ENCODE measurements around the gene HJV.

HJV gene

GRCh38 chr1:145992502-145992936, 29.0 kb downstream of the HJV start:
- Histone ChIP-seq H3K9me3 (ENCODE audit: control insufficient read depth, insufficient read depth, low read depth, low read length) (no peaks in the 10 kb centered on the region), H3K4me3 (ENCODE audit: low read depth, low read length) (no peak overlapping the region), H3K36me3 (ENCODE audit: control insufficient read depth in 2 of 2, insufficient read depth in 1 of 2, low read length in 2 of 2) (peaks cover 5 to 30% of the 10 kb centered on the region in 2 experiments; a peak in 2 of 3 replicates), H3K4me1 (ENCODE audit: control insufficient read depth, insufficient read depth, low read length) (peaks cover 7% of the 10 kb centered on the region; the same call in 1 of the 2 replicates), H3K27ac (ENCODE audit: extremely low read depth, low read depth, low read length) (no peak overlapping the region)
- CTCF ChIA-PET, result interaction anchor here (0.6 to 7.3 kb wide), 6 partner anchors 13 to 102 kb away, joined by 3 to 80 read pairs (median 3); no protein-coding TSS in a partner anchor
- TF ChIP-seq PRDM4 (tag by site-specific recombination; IDR thresholded peaks at IDR 0.05) (no peak), SETDB1 (IDR thresholded peaks at IDR 0.05; ENCODE audit: insufficient read length, low read length) (no peak), ZNF660 (tag by site-specific recombination; IDR thresholded peaks at IDR 0.05) (no peak), ZNF423 (tag by site-specific recombination; IDR thresholded peaks at IDR 0.05) (no peak), KLF9 (tag by site-specific recombination; IDR thresholded peaks at IDR 0.05; ENCODE audit: low read depth) (no peak), ZNF184 (tag by site-specific recombination; IDR thresholded peaks at IDR 0.05) (no peak), ZNF837 (tag by site-specific recombination; IDR thresholded peaks at IDR 0.05) (no peak), ZNF555 (tag by site-specific recombination; conservative IDR thresholded peaks at IDR 0.05) (no peak), KLF16 (tag by site-specific recombination; IDR thresholded peaks at IDR 0.05) (no peak), ZNF629 (tag by site-specific recombination; IDR thresholded peaks at IDR 0.05) (no peak), ZNF140 (tag by site-specific recombination; IDR thresholded peaks at IDR 0.05) (no peak), ZNF830 (tag by site-specific recombination; IDR thresholded peaks at IDR 0.05; ENCODE audit: low read depth) (no peak)
- TF ChIP-seq, protein P1, sequence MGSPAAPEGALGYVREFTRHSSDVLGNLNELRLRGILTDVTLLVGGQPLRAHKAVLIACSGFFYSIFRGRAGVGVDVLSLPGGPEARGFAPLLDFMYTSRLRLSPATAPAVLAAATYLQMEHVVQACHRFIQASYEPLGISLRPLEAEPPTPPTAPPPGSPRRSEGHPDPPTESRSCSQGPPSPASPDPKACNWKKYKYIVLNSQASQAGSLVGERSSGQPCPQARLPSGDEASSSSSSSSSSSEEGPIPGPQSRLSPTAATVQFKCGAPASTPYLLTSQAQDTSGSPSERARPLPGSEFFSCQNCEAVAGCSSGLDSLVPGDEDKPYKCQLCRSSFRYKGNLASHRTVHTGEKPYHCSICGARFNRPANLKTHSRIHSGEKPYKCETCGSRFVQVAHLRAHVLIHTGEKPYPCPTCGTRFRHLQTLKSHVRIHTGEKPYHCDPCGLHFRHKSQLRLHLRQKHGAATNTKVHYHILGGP (tag by site-specific recombination; IDR thresholded peaks at IDR 0.05), result no peak
- POLR2A ChIA-PET, result interaction anchor here (0.6 to 2.2 kb wide), 2 partner anchors 13 to 134 kb away, joined by 3 to 7 read pairs; partner anchors contain the start of gene PIAS3

DNA sequence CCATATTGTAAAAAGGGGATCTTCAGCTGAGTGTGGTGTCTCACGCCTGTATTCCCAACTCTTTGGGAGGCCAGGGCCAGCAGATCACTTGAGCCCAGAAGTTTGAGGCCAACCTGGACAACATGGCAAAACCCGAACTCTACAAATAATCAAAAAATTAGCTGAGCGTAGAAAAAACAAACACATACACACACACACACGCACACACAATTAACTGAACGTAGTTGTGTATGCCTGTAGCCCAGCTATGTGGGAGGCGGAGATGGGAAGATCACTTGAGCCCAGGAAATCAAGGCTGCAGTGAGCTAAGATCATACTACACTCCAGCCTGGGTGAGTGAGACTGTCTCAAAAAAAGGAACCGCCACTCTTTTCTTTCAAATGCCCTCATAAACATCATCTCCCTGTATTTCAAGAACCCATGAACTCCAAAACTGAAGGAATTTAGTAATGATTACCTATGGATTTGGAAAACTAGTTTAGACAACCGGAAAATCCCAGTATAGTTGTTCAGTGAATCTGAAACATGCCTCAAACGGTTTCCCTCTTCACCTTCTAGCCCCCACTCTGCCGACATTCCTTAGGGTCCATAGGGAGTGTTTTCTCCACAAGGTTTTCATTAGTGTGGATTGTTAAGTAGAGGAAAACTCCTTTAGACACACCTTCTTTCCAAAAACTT, 29.7 kb downstream of the HJV start:
- POLR2A ChIA-PET, result interaction anchor here (2.9 kb wide), 1 partner anchor 12 kb away, joined by 12 read pairs; no protein-coding TSS in a partner anchor
- Histone ChIP-seq H3K4me1 (ENCODE audit: control insufficient read depth, insufficient read depth, low read length) (peaks cover under 1% of the 10 kb centered on the region; the same call in 1 of the 2 replicates), H3K27ac (ENCODE audit: extremely low read depth, low read depth, low read length) (no peak overlapping the region), H3K36me3 (ENCODE audit: control insufficient read depth in 2 of 2, insufficient read depth in 1 of 2, low read length in 2 of 2) (peaks cover 5 to 30% of the 10 kb centered on the region in 2 experiments; a peak in 2 of 3 replicates), H3K9me3 (ENCODE audit: control insufficient read depth, insufficient read depth, low read depth, low read length) (no peaks in the 10 kb centered on the region), H3K4me3 (ENCODE audit: low read depth, low read length) (no peak overlapping the region)
- CTCF ChIA-PET, result interaction anchor here (1.3 to 7.3 kb wide), 2 partner anchors 13 to 100 kb away, joined by 5 to 80 read pairs; no protein-coding TSS in a partner anchor
- TF ChIP-seq ZFHX2 (tag by site-specific recombination; conservative IDR thresholded peaks at IDR 0.05), result 0 out of 2 replicates have a peak, but pooled peaks have one; percentile 15
- TF ChIP-seq IKZF3 (tag by site-specific recombination; IDR thresholded peaks at IDR 0.05), result peak; percentile 73
- TF ChIP-seq ZNF24 (tag by site-specific recombination; IDR thresholded peaks at IDR 0.05), result no peak
- no peak for TF ChIP-seq ZNF768 (tag by site-specific recombination; IDR thresholded peaks at IDR 0.05)
- TF ChIP-seq ZBTB8A (tag by site-specific recombination; IDR thresholded peaks at IDR 0.05), result no peak
- peak; percentile 69 for TF ChIP-seq MZF1 (tag by site-specific recombination; IDR thresholded peaks at IDR 0.05; ENCODE audit: borderline replicate concordance)
- no peak for TF ChIP-seq SCRT1 (tag by site-specific recombination; IDR thresholded peaks at IDR 0.05; ENCODE audit: borderline replicate concordance)
- TF ChIP-seq KLF8 (tag by site-specific recombination; IDR thresholded peaks at IDR 0.05), result no peak
